ENCODE measurements around the gene BUB3.
"Not testable (repeated sequence)": the region's sequence is repeated elsewhere in the genome, so short reads cannot be mapped to it uniquely, and the experiment has no call there.

The BUB3 gene

DNA sequence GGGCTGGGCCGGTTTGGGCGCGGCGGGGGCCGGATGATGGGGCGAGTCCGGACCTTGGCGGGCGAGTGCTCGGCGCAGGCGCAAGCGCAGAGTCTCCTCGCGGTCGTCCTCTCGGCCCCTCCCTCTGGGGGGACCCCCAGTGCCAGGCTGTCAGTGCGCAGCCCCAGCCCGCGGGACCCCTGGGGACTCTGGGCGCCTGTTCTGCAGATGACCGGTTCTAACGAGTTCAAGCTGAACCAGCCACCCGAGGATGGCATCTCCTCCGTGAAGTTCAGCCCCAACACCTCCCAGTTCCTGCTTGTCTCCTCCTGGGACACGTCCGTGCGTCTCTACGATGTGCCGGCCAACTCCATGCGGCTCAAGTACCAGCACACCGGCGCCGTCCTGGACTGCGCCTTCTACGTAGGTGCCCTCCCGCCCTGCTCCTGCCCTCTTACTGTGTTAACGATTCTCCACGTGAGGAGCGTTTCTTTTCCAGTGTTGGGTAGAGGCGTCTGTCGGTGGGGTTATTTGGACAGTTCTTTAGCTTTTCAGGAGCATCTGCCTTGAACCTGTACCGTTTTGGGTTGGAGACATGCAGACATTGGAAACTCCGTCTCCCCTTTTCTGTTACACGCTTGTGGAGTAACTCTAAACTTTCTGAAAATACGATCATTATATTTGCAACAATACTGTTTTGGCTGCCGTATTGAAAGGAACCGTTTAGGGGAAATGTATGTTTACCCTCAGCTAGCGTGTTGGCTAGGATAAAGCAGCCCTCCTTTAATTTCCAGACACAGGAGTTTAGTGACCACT lies 706 bp downstream of the BUB3 start:
- no peak for DNase-seq (ENCODE audit: low spot score)

GRCh38 chr10:123156078-123156477 lies 1.9 kb downstream of the BUB3 start:
- peak; percentile 68 for DNase-seq (ENCODE audit: low spot score)

DNA sequence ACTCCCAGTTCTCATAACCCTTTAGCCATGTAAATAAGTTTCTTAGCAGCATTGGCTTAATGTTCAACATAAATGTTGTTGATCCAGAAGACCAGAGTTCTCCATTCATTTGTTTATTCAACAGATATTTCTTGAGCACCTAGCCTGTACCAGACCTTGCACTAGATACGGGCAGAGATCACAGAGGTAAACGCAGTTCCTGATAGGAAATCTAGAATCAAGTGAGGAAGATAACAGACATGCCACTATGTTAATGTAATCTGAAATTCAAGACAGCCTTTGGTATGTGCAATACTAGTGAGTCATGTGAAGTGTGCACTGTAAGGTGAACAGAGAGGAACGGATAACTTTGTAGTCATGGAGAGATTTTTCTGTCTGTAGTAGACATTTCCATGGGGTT lies 3.0 kb downstream of the BUB3 start:
- no peak for DNase-seq (ENCODE audit: low spot score)

DNA sequence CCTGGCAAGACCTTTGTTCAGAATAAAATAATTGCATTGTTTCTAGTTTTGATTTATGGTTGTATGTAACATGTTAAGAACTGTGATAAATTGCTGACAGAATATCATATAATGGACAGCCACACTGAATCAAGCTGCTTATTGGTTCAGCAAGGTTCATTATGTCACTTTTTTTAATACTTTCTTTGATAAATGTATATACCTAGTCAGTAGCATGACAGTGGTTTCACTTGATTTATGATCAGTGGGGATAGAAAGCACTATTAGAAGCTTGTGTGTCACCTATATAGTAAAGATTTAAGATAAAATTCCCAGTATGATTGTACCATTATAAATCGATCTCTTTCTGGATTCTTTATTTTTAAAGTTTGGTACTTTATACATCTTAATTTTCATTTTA lies 4.5 kb downstream of the BUB3 start:
- no peak for DNase-seq (ENCODE audit: low spot score)

DNA sequence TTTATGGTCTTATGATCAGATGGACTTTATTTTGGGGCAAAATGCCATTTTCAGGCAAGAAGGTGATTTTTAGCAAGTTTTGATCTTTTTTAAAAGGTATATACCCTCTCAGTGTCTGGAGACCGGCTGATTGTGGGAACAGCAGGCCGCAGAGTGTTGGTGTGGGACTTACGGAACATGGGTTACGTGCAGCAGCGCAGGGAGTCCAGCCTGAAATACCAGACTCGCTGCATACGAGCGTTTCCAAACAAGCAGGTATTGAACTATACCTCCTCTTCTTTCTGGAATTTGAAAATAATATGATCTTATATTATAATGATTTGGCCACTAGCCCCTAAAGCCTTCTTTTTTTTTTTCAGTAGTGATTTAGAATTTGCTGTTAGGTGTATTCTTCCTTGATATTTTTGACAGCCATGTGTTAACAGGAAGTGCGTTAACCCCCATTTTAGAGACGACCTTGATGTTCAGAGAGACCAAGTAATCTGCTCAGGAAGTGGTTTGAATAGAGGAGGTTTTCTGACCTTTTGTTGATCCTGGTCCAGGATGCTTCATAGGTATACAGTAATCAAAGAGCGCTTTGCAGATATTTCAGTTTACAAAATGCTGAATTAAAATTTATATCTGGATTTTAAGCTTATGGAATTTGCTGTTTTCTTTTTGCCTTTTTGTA lies 6.2 kb downstream of the BUB3 start:
- DNase-seq (ENCODE audit: low spot score), result no peak

DNA sequence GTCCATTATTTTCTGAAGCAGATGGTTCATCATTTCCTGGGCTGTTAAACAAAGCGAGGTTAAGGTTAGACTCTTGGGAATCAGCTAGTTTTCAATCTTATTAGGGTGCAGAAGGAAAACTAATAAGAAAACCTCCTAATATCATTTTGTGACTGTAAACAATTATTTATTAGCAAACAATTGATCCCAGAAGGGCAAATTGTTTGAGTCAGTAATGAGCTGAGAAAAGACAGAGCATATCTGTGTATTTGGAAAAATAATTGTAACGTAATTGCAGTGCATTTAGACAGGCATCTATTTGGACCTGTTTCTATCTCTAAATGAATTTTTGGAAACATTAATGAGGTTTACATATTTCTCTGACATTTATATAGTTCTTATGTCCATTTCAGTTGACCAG lies 10.1 kb downstream of the BUB3 start:
- no peak for DNase-seq (ENCODE audit: low spot score)

GRCh38 chr10:123165445-123166072 lies 11.4 kb downstream of the BUB3 start:
- DNase-seq (ENCODE audit: low spot score), result no peak

DNA sequence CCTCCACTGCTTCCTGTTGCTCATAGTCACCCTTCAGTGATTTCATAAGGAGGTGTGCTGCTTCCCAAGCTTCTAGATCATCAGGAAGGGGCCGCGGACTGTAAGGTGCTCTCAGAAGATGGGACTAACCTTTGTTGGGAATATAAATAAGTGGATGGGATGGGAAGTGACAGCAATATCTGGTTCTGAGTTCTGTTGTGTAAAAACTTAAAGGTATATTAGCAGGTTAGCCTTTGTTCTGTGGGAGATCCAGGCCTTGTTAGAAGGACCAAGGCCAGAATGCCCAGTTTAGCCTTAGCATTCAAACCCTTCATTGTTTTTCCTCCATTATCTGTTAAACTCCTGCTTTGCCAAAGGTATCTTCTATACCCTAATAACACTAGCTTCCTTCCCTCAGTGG lies 12.4 kb downstream of the BUB3 start:
- DNase-seq (ENCODE audit: low spot score), result no peak

DNA sequence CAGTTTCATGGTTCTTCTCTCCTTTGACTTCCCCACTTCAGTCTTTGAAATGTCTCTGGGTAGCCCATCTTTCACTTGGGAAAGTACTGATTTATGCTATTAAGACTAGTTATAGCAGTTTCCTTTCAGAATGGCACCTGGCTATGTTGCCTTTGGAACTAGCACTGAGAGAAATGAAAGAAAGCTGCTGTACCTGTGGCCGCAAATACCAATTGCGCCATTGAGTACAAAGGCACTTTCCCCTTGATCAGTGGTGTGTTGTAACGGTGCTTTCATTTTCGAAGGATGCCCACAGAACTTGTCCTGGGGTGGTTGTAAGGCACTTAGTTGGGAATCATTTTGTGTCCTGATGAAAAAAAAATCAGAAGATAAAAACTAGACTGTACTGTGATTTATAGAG lies 16.8 kb downstream of the BUB3 start:
- no peak for DNase-seq (ENCODE audit: low spot score)

GRCh38 chr10:123171616-123172015 lies 17.4 kb downstream of the BUB3 start:
- DNase-seq (ENCODE audit: low spot score), result not testable (repeated sequence)

- no peak for DNase-seq (ENCODE audit: low spot score)
Observed at GRCh38 chr10:123175389-123176387, 21.5 kb downstream of the BUB3 start.

DNA sequence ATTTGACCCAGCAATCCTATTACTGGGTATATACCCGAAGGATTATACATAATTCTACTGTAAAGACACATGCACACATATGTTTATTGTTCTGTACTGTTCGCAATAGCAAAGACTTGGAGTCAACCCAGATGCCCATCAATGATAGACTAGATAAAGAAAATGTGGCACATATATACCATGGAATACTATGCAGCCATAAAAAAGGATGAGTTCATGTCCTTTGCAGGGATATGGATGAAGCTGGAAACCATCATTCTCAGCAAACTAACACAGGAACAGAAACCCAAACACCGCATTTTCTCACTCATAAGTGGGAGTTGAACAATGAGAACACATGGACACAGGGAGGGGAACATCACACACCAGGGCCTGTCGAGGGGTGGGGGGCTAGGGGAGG lies 24.2 kb downstream of the BUB3 start:
- not testable (repeated sequence) for DNase-seq (ENCODE audit: low spot score)

GRCh38 chr10:123180101-123181090 lies 26.2 kb downstream of the BUB3 start:
- no peak for DNase-seq (ENCODE audit: low spot score)

GRCh38 chr10:123183724-123184123 lies 29.5 kb downstream of the BUB3 start:
- DNase-seq (ENCODE audit: low spot score), result no peak

DNA sequence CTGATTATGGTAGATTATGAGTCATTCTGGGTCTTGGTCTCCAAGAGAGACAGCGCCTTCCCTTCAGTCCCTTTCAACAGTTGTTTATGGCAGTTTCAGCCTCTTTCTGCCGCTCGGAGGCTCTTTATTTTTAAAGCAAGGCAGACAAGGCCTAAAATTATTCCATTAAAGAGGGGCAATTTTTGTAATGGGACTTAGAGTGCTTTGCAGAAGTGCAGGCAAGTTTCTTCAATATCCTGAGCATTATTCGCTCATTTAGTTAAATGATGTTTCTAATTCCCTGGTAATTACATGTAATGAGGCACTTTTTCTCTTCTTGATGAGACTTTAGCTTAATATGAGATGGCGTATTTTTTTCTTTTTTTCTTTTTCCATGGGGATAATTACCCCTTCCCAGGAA lies 33.6 kb downstream of the BUB3 start:
- no peak for DNase-seq (ENCODE audit: low spot score)

GRCh38 chr10:123191886-123192285 lies 37.7 kb downstream of the BUB3 start:
- no peak for DNase-seq (ENCODE audit: low spot score)

- no peak for DNase-seq (ENCODE audit: low spot score)
Observed at GRCh38 chr10:123194056-123194455, 39.9 kb downstream of the BUB3 start.

- DNase-seq (ENCODE audit: low spot score), result no peak
Observed at GRCh38 chr10:123200531-123200930, 46.3 kb downstream of the BUB3 start.

GRCh38 chr10:123202506-123202905 lies 48.3 kb downstream of the BUB3 start:
- DNase-seq (ENCODE audit: low spot score), result no peak

GRCh38 chr10:123203393-123204126 lies 49.4 kb downstream of the BUB3 start:
- no peak for DNase-seq (ENCODE audit: low spot score)
